Mesothelial cell of epicardium (in vitro differentiated cells): ENCODE measurements around the gene WNT2. TPM values are rescaled to one million over a fixed set of nuclear protein-coding genes. Genes with fewer than 3 reads are reported as not detected.
A peak's percentile ranks its signal among the peaks of the same experiment; 100 is the strongest.

ENCODE experiments used
- DNase-seq, 2 experiments: peaks; one replicate each; pipeline ENCODE4 v3.0.0; 2021; ENCODE audit warnings: low spot score in 2 of 2; ENCODE audit not compliant: unreplicated experiment in 2 of 2
- H3K27ac Mint-ChIP-seq: 2 replicates; pipeline ENCODE4 v1.8.0; 2021; ENCODE audit warnings: mixed read lengths
- H3K27me3 Mint-ChIP-seq: 2 replicates; pipeline ENCODE4 v1.8.0; 2021; ENCODE audit warnings: low read depth, mixed read lengths
- H3K36me3 Mint-ChIP-seq: 2 replicates; pipeline ENCODE4 v1.8.0; 2021; ENCODE audit warnings: mixed read lengths
- H3K4me1 Mint-ChIP-seq: 2 replicates; pipeline ENCODE4 v1.8.0; 2021; ENCODE audit warnings: mixed read lengths
- H3K4me3 Mint-ChIP-seq: 2 replicates; pipeline ENCODE4 v1.8.0; 2021; ENCODE audit warnings: mild to moderate bottlenecking, moderate library complexity, mixed read lengths
- H3K9me3 Mint-ChIP-seq: 2 replicates; pipeline ENCODE4 v1.8.0; 2021; ENCODE audit warnings: mixed read lengths
- total RNA-seq: library from RNA; stranded (reverse); gene quantifications from 3 replicates; pipeline ENCODE4 v1.2.1, GENCODE V29; 2021
- TF ChIP-seq, protein P1 (sequence below): fragments of 200-600 bp; sonication (generic); IDR thresholded peaks from one replicate; pipeline ENCODE4 v1.5.0; 2021; ENCODE audit warnings: antibody characterized with exemption; ENCODE audit not compliant: unreplicated experiment

The WNT2 gene
- total RNA-seq, 1 donor from 2014 or later, result 19.9 TPM

DNA sequence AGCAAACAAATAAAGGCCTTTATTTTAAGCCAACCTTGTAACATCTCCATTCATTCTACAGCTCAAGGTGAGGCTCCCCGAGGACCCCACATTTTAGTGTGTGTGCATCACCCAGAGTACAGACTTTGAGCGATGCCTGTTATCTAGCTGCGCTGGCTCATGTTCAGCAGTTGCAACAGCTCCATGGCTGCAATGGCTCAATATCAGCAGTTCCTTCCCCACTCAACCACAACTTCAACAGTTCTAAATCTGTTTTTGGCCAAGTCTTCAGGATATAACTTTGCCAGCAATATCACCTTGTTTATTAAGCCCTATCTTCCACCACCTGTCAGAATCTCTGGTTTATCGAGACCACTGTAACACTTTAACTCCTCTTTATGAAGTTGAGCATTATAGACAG is 95.8 kb downstream of the WNT2 start:
- TF ChIP-seq, protein P1, sequence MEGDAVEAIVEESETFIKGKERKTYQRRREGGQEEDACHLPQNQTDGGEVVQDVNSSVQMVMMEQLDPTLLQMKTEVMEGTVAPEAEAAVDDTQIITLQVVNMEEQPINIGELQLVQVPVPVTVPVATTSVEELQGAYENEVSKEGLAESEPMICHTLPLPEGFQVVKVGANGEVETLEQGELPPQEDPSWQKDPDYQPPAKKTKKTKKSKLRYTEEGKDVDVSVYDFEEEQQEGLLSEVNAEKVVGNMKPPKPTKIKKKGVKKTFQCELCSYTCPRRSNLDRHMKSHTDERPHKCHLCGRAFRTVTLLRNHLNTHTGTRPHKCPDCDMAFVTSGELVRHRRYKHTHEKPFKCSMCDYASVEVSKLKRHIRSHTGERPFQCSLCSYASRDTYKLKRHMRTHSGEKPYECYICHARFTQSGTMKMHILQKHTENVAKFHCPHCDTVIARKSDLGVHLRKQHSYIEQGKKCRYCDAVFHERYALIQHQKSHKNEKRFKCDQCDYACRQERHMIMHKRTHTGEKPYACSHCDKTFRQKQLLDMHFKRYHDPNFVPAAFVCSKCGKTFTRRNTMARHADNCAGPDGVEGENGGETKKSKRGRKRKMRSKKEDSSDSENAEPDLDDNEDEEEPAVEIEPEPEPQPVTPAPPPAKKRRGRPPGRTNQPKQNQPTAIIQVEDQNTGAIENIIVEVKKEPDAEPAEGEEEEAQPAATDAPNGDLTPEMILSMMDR, result no peak
- no peak overlapping the region for H3K27ac Mint-ChIP-seq
- H3K36me3 Mint-ChIP-seq, result peaks cover 28% of the 10 kb centered on the region
- H3K4me1 Mint-ChIP-seq, result peaks cover 35% of the 10 kb centered on the region
- no peak overlapping the region for H3K4me3 Mint-ChIP-seq
- no peak for DNase-seq
- H3K27me3 Mint-ChIP-seq, result no peaks in the 10 kb centered on the region
- peaks cover 4% of the 10 kb centered on the region for H3K9me3 Mint-ChIP-seq

DNA sequence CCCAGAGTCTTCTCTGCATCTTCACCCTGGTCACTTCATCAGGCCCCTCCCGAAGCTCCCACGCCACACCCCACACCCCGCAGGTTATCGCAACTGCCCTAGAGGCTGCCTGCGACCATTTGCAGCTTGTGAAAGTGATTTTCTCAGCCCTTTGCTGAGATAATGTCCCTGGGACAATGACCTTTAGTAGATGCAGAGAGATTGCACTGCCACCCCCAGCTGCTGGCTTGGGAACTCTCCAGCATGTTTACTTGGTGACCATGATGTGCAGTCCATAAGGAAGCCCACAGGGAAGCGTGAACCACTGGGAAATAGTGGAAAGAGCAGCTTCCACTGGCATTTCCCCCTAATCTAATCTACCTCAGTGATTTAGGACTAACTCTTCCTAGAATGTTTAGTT is 97.3 kb downstream of the WNT2 start:
- Mint-ChIP-seq H3K27ac (peak overlapping the region; percentile 24), H3K27me3 (no peaks in the 10 kb centered on the region), H3K36me3 (peaks cover 28% of the 10 kb centered on the region), H3K4me3 (no peak overlapping the region), H3K9me3 (no peaks in the 10 kb centered on the region), H3K4me1 (peaks cover 26% of the 10 kb centered on the region)
- no peak for DNase-seq
- TF ChIP-seq, protein P1, result no peak

Other genes with a start within 250 kb of the WNT2 start
- 0.18 TPM in 1 of 3 replicates, not detected in the others for gene ASZ1, start 104.4 kb upstream of the WNT2 start, total RNA-seq
- 0.91 to 2.7 TPM (median 1.4 TPM) in 3 replicates for gene CFTR, start 157.0 kb upstream of the WNT2 start, total RNA-seq